HAP-1 (cell line): ENCODE data around the gene KCTD11.

ENCODE experiments used
- DNase-seq, 2 experiments: peaks; one replicate each; pipeline ENCODE4 v3.0.0-alpha.2; 2016 to 2020; ENCODE audit warnings: low spot score in 2 of 2
- H3K27me3 ChIP-seq: fragments of 250-450 bp; sonication (Bioruptor Pico); 2 replicates; pipeline ENCODE4 v1.5.1; 2020; ENCODE audit warnings: low read depth, mild to moderate bottlenecking, moderate library complexity
- H3K36me3 ChIP-seq: fragments of 250-450 bp; sonication (Bioruptor Pico); replicated peaks from 2 replicates; pipeline ENCODE4 v1.5.1; 2020; ENCODE audit warnings: mild to moderate bottlenecking
- H3K4me1 ChIP-seq: fragments of 250-450 bp; sonication (Bioruptor Pico); 2 replicates; pipeline ENCODE4 v1.5.1; 2020; ENCODE audit warnings: mild to moderate bottlenecking
- H3K4me3 ChIP-seq: fragments of 250-450 bp; sonication (Bioruptor Pico); 2 replicates; pipeline ENCODE4 v1.5.1; 2020; ENCODE audit warnings: mild to moderate bottlenecking, moderate library complexity
- H3K9me3 ChIP-seq: fragments of 250-450 bp; sonication (Bioruptor Pico); 2 replicates; pipeline ENCODE4 v1.5.1; 2020; ENCODE audit warnings: mild to moderate bottlenecking, moderate library complexity
- in situ Hi-C: fragments of 300-500 bp; cut with MboI; formaldehyde crosslinking; loops from 3 replicates; pipeline ENCODE4 v1.14.3; 2020; ENCODE audit warnings: low sequenced_read_pairs, inconsistent platforms, mixed read lengths

Gene KCTD11

GRCh38 chr17:7403727-7403976 lies 51.7 kb downstream of the KCTD11 start:
- Histone ChIP-seq H3K4me3 (peak overlapping the region; percentile 69), H3K4me1 (peaks cover 6% of the 10 kb centered on the region), H3K9me3 (no peaks in the 10 kb centered on the region), H3K36me3 (peaks cover 5% of the 10 kb centered on the region; the same call in 1 of the 2 replicates), H3K27me3 (no peaks in the 10 kb centered on the region)
- DNase-seq, result no peak
- in situ Hi-C loops, result no loop called here

GRCh38 chr17:7403977-7404736 lies 52.2 kb downstream of the KCTD11 start, which contains the start of gene TMEM256:
TMEM256 (minus strand) TSS chr17:7404097; CDS start chr17:7404084, 13 bp downstream.
- peak; percentile 99 for DNase-seq
- peak within 1 kb of the TSS; percentile 69 for H3K4me3 ChIP-seq
- H3K4me1 ChIP-seq, result peaks cover 6% of the 10 kb centered on the region
- H3K36me3 ChIP-seq, result peaks cover 5% of the 10 kb centered on the region; the same call in 1 of the 2 replicates
- H3K27me3 ChIP-seq, result no peaks in the 10 kb centered on the region
- no peaks in the 10 kb centered on the region for H3K9me3 ChIP-seq
- in situ Hi-C loops, result no loop called here
